RWPE1 (cell line): ENCODE data around the gene PIAS3.

Source experiments
- CTCF ChIA-PET: fragments of 350-600 bp; sonication (Branson Sonifier 250); formaldehyde crosslinking; extraction: SDS; loops from one replicate; lab custom pipeline; 2021; lab: Yijun Ruan, JAX
- POLR2A ChIA-PET: fragments of 400-600 bp; formaldehyde crosslinking; extraction: SDS; loops from one replicate; lab custom pipeline; 2020; ENCODE audit warnings: antibody characterized with exemption; ENCODE audit not compliant: low non-redundant PET; lab: Yijun Ruan, JAX
- DNase-seq: peaks from one replicate; pipeline ENCODE4 v3.0.0; 2012; ENCODE audit warnings: low spot score
- H3K27ac ChIP-seq: fragments of 450-650 bp; 2 replicates; pipeline ENCODE4 v1.5.1; 2017
- CTCF ChIP-seq: fragments of 450-650 bp; conservative IDR thresholded peaks from 2 replicates; pipeline ENCODE4 v1.5.1; 2017; ENCODE audit warnings: low read depth, mild to moderate bottlenecking

PIAS3 gene

GRCh38 chr1:145895471-145895870, 36.6 kb upstream of the PIAS3 start:
- H3K27ac ChIP-seq, result no peak overlapping the region
- ChIA-PET POLR2A (no interaction called here), CTCF (interaction anchor here (0.7 to 1.2 kb wide), 2 partner anchors 13 to 14 kb away, joined by 3 to 5 read pairs; partner anchors contain the start of gene ITGA10)
- no peak for DNase-seq
- TF ChIP-seq CTCF, result no peak

GRCh38 chr1:145893306-145894055, 34.6 kb upstream of the PIAS3 start:
- peak overlapping the region; percentile 99 for H3K27ac ChIP-seq
- POLR2A ChIA-PET, result no interaction called here
- no peak for DNase-seq
- TF ChIP-seq CTCF, result no peak
- CTCF ChIA-PET, result interaction anchor here (1.4 to 2.6 kb wide), 5 partner anchors 16 to 121 kb away, joined by 3 to 19 read pairs (median 10); partner anchors contain the start of genes ITGA10, NUDT17 and PIAS3

GRCh38 chr1:145892486-145893087, 33.7 kb upstream of the PIAS3 start:
- ChIA-PET CTCF (interaction anchor here (0.6 to 2.6 kb wide), 22 partner anchors 9 to 147 kb away, joined by 3 to 27 read pairs (median 6); partner anchors contain the start of genes ITGA10, NUDT17, PIAS3 and RBM8A), POLR2A (no interaction called here)
- peak overlapping the region; percentile 99 for H3K27ac ChIP-seq
- no peak for TF ChIP-seq CTCF
- no peak for DNase-seq

- ChIA-PET POLR2A (no interaction called here), CTCF (interaction anchor here (0.6 to 2.6 kb wide), 26 partner anchors 8 to 147 kb away, joined by 3 to 27 read pairs (median 5); partner anchors contain the start of genes ITGA10, NUDT17, PIAS3 and RBM8A)
- peak overlapping the region; percentile 99 for H3K27ac ChIP-seq
- peak; percentile 99 for TF ChIP-seq CTCF
- peak; percentile 98 for DNase-seq
Observed at GRCh38 chr1:145891587-145892485, 33.0 kb upstream of the PIAS3 start.

GRCh38 chr1:145891143-145891542, 32.3 kb upstream of the PIAS3 start:
- TF ChIP-seq CTCF, result no peak
- peak overlapping the region; percentile 99 for H3K27ac ChIP-seq
- DNase-seq, result no peak
- ChIA-PET CTCF (interaction anchor here (0.6 to 2.6 kb wide), 21 partner anchors 8 to 120 kb away, joined by 3 to 27 read pairs (median 6); partner anchors contain the start of genes ITGA10, NUDT17, PIAS3 and RBM8A), POLR2A (no interaction called here)

- no peak for DNase-seq
- ChIA-PET CTCF (interaction anchor here (0.6 kb wide), 2 partner anchors 21 to 28 kb away, joined by 3 to 7 read pairs; no protein-coding TSS in a partner anchor), POLR2A (no interaction called here)
- no peak overlapping the region; the same call in 1 of the 2 replicates for H3K27ac ChIP-seq
- TF ChIP-seq CTCF, result no peak
Observed at GRCh38 chr1:145889722-145890121, 30.8 kb upstream of the PIAS3 start.
